Measurements from ENCODE around the gene CDK2AP2. TPM values are rescaled to one million over a fixed set of nuclear protein-coding genes. Genes with fewer than 3 reads are reported as not detected.

The CDK2AP2 gene
- total and polyA plus RNA-seq, 2 of the 8 experiments (the other 6 are each of a cell fraction or from before 2014, with no cell fraction given), result 49.6 to 65.1 TPM

- Histone ChIP-seq H3K9ac (replicated peaks in 1 of 4; ENCODE audit: extremely low read depth in 1 of 4, low read depth in 3 of 4, low read length in 3 of 4) (no peak overlapping the region), H3K4me3 (ENCODE audit: extremely low read depth in 1 of 4, insufficient read depth in 2 of 4, low read depth in 3 of 4, low read length in 4 of 4) (no peak overlapping the region), H4K5ac (ENCODE audit: insufficient read length, low read depth, low read length) (no peak overlapping the region), H2AK5ac (ENCODE audit: low read depth, low read length) (no peak overlapping the region), H4K91ac (replicated peaks; ENCODE audit: insufficient read length, low read length) (no peak overlapping the region), H2BK5ac (ENCODE audit: low read depth, low read length) (no peak overlapping the region), H3K4me1 (replicated peaks in 1 of 4; ENCODE audit: control insufficient read depth in 3 of 4, insufficient read depth in 4 of 4, low read length in 3 of 4) (no peaks in the 10 kb centered on the region), H3K18ac (ENCODE audit: extremely low read depth, low read length) (no peak overlapping the region), H2AFZ (ENCODE audit: low read length) (no peak overlapping the region), H3K23ac (ENCODE audit: insufficient read length) (no peak overlapping the region), H3K79me1 (ENCODE audit: low read depth, low read length) (no peaks in the 10 kb centered on the region), H3K23me2 (ENCODE audit: low read depth, low read length) (no peaks in the 10 kb centered on the region), H3K14ac (ENCODE audit: insufficient read length) (no peak overlapping the region), H2BK20ac (ENCODE audit: low read length) (no peak overlapping the region), H4K8ac (ENCODE audit: extremely low read depth, insufficient read depth, low read length) (no peak overlapping the region), H3K56ac (replicated peaks; ENCODE audit: insufficient read length, low read depth, low read length) (no peak overlapping the region), H2BK15ac (ENCODE audit: low read length) (no peak overlapping the region), H3K4me2 (ENCODE audit: insufficient read depth in 1 of 2, low read depth in 2 of 2, low read length in 2 of 2) (no peak overlapping the region), H2BK120ac (replicated peaks; ENCODE audit: low read depth, low read length) (no peak overlapping the region), H3K4ac (replicated peaks; ENCODE audit: insufficient read length, low read depth, low read length) (no peak overlapping the region), H3K79me2 (ENCODE audit: control insufficient read depth in 1 of 2, insufficient read depth in 2 of 2, low read length in 2 of 2) (no peaks in the 10 kb centered on the region), H3K36me3 (ENCODE audit: control insufficient read depth in 2 of 4, insufficient read depth in 4 of 4, low read length in 3 of 4) (no peaks in the 10 kb centered on the region), H2BK12ac (ENCODE audit: low read depth, low read length) (no peak overlapping the region), H3K9me3 (ENCODE audit: insufficient read depth in 2 of 2, low read depth in 1 of 2, low read length in 1 of 2) (no peaks in the 10 kb centered on the region), H3K27me3 (replicated peaks in 1 of 4; ENCODE audit: control insufficient read depth in 3 of 4, extremely low read depth in 1 of 4, insufficient read depth in 3 of 4, low read length in 3 of 4) (no peaks in the 10 kb centered on the region), H3K27ac (ENCODE audit: low read depth, low read length) (no peak overlapping the region), H4K20me1 (replicated peaks in 1 of 2; ENCODE audit: control insufficient read depth in 1 of 2, insufficient read depth in 2 of 2, low read length in 2 of 2) (no peaks in the 10 kb centered on the region)
- DNase-seq (ENCODE audit: low read depth in 1 of 2, low spot score in 2 of 2), result no peak
- ChIA-PET CTCF (ENCODE audit: partially characterized antibody) (no interaction called here), POLR2A (ENCODE audit: partially characterized antibody) (interaction anchor here (1.4 kb wide), 1 partner anchor 85 kb away, joined by 3 read pairs; the partner anchor contains the start of gene PTPRCAP)
- 83% methylated on average over 7 of the region's 10 CpGs; no CpG with 5 or more reads in 1 of the 2 experiments for WGBS, 2 experiments (ENCODE audit: extremely low coverage in 1 of 2, insufficient coverage in 1 of 2, insufficient read length in 1 of 2, insufficient replicate concordance in 2 of 2, low coverage in 1 of 2, low lambda C conversion rate in 2 of 2, missing lambda C conversion rate in 1 of 2)
- FAIRE-seq, result no peak
- TF ChIP-seq POU5F1 (IDR thresholded peaks at IDR 0.05; ENCODE audit: low read depth, low read length), result no peak
- TF ChIP-seq SUZ12 (IDR thresholded peaks at IDR 0.05; ENCODE audit: low read length), result no peak
- no peak for TF ChIP-seq POLR2A (IDR thresholded peaks at IDR 0.05; ENCODE audit: control extremely low read depth in 1 of 2, low read depth in 2 of 2, low read length in 2 of 2)
- TF ChIP-seq SP1 (IDR thresholded peaks at IDR 0.05; ENCODE audit: low read depth, low read length), result no peak
- TF ChIP-seq SAP30 (IDR thresholded peaks at IDR 0.05; ENCODE audit: insufficient read depth, insufficient replicate concordance, low read length), result no peak
- TF ChIP-seq ZNF274 (IDR thresholded peaks at IDR 0.05; ENCODE audit: borderline replicate concordance, extremely low read depth, low read length), result no peak
- TF ChIP-seq NANOG (IDR thresholded peaks at IDR 0.05; ENCODE audit: insufficient read depth, low read depth, low read length, poor library complexity, severe bottlenecking), result no peak
- no peak for TF ChIP-seq BRCA1 (IDR thresholded peaks at IDR 0.05; ENCODE audit: low read depth, low read length)
- no peak for TF ChIP-seq BCL11A (IDR thresholded peaks at IDR 0.05; ENCODE audit: low read depth in 2 of 2, low read length in 2 of 2)
- TF ChIP-seq SP4 (IDR thresholded peaks at IDR 0.05; ENCODE audit: low read length), result no peak
- no peak for TF ChIP-seq SP2 (IDR thresholded peaks at IDR 0.05; ENCODE audit: low read length)
- TF ChIP-seq, protein P1, sequence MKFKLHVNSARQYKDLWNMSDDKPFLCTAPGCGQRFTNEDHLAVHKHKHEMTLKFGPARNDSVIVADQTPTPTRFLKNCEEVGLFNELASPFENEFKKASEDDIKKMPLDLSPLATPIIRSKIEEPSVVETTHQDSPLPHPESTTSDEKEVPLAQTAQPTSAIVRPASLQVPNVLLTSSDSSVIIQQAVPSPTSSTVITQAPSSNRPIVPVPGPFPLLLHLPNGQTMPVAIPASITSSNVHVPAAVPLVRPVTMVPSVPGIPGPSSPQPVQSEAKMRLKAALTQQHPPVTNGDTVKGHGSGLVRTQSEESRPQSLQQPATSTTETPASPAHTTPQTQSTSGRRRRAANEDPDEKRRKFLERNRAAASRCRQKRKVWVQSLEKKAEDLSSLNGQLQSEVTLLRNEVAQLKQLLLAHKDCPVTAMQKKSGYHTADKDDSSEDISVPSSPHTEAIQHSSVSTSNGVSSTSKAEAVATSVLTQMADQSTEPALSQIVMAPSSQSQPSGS (IDR thresholded peaks at IDR 0.05; ENCODE audit: low read length), result no peak
- no peak for TF ChIP-seq KDM1A (IDR thresholded peaks at IDR 0.05; ENCODE audit: borderline replicate concordance, low read length)
- no peak for TF ChIP-seq EZH2 (IDR thresholded peaks at IDR 0.05; ENCODE audit: low read depth, low read length, severe bottlenecking)
Measured at GRCh38 chr11:67521924-67522323, 14.0 kb upstream of the CDK2AP2 start.
